A549 (cell line): ENCODE results near the gene LDHAL6B. TPM values are rescaled to one million over a fixed set of nuclear protein-coding genes. Genes with fewer than 3 reads are reported as not detected.

ENCODE experiments used
- ATAC-seq, 2 experiments: fragments of 200-7000 bp in 1 of 2; fragments of >200 bp in 1 of 2; cut with Nextera tagmentation in 1 of 2; cut with Tn5 transposase in 1 of 2; 3 replicates each; pipeline versions ENCODE4 v1.8.0 to v1.9.1; 2018 to 2020; ENCODE audit warnings: mild to moderate bottlenecking in 1 of 2, moderate library complexity in 1 of 2
- CTCF ChIA-PET: fragments of 300-600 bp; sonication (Branson Sonifier 250); formaldehyde crosslinking; extraction: SDS; loops from one replicate; lab custom pipeline; 2021; ENCODE audit warnings: antibody characterized with exemption, inconsistent platforms; lab: Yijun Ruan, JAX
- POLR2A ChIA-PET: fragments of 350-600 bp; formaldehyde crosslinking; extraction: SDS; loops from one replicate; lab custom pipeline; 2021; ENCODE audit warnings: antibody characterized with exemption, inconsistent platforms; lab: Yijun Ruan, JAX
- DNase-seq, 2 experiments: peaks; one replicate each; pipeline versions ENCODE4 v3.0.0 to v3.0.0-alpha.2; 2011 to 2016; ENCODE audit warnings: low read depth in 1 of 2, low spot score in 1 of 2
- FAIRE-seq: peaks from 2 replicates; lab custom pipeline; 2011; peaks lifted over from hg19 to GRCh38; lab: Jason Lieb, UNC
- H3K27ac ChIP-seq, 2 experiments: fragments of >200 bp; sonication (Bioruptor Twin); formaldehyde crosslinking; 3 replicates each; pipeline ENCODE4 v1.5.1; 2016 to 2017
- H3K4me1 ChIP-seq: fragments of >200 bp; sonication (Bioruptor Twin); formaldehyde crosslinking; 3 replicates; pipeline ENCODE4 v1.6.1; 2016
- H3K4me2 ChIP-seq: fragments of >200 bp; sonication (Bioruptor Twin); formaldehyde crosslinking; 3 replicates; pipeline ENCODE4 v1.6.1; 2016
- H3K4me3 ChIP-seq: fragments of >200 bp; sonication (Bioruptor Twin); formaldehyde crosslinking; 3 replicates; pipeline ENCODE4 v1.5.1; 2016
- H3K9me3 ChIP-seq: fragments of >200 bp; sonication (Bioruptor Twin); formaldehyde crosslinking; 3 replicates; pipeline ENCODE4 v1.6.1; 2016
- CBX2 ChIP-seq: fragments of 200-600 bp; sonication (generic); IDR thresholded peaks from 2 replicates; pipeline ENCODE4 v1.6.1; 2016; ENCODE audit warnings: low read depth, mild to moderate bottlenecking, borderline replicate concordance
- FOSL2 ChIP-seq, 2 experiments: fragments of 450-650 bp in 1 of 2; fragments of >200 bp in 1 of 2; sonication (Bioruptor Twin) in 1 of 2; formaldehyde crosslinking; IDR thresholded peaks; 2 replicates each; pipeline versions ENCODE4 v1.5.0 to v1.6.1; 2016 to 2020; ENCODE audit warnings: mild to moderate bottlenecking in 1 of 2, moderate library complexity in 1 of 2
- HEYL ChIP-seq: fragments of 250-450 bp; sonication (Bioruptor Pico); IDR thresholded peaks from 2 replicates; pipeline ENCODE4 v1.8.0; 2021; ENCODE audit warnings: mild to moderate bottlenecking, moderate library complexity
- HOXA7 ChIP-seq: fragments of 250-450 bp; sonication (Bioruptor Pico); IDR thresholded peaks from 2 replicates; pipeline ENCODE4 v1.5.0; 2020; ENCODE audit warnings: mild to moderate bottlenecking, moderate library complexity
- HOXB5 ChIP-seq: fragments of 250-450 bp; sonication (Bioruptor Pico); IDR thresholded peaks from 2 replicates; pipeline ENCODE4 v1.5.0; 2020; ENCODE audit warnings: mild to moderate bottlenecking, moderate library complexity
- JUN ChIP-seq, 2 experiments: fragments of >200 bp; sonication (Bioruptor Twin); formaldehyde crosslinking; IDR thresholded peaks; 2 replicates in 1 of 2; 3 replicates in 1 of 2; pipeline ENCODE4 v1.6.1; 2016 to 2017
- KDM5A ChIP-seq: fragments of 200-600 bp; sonication (generic); IDR thresholded peaks from 2 replicates; pipeline ENCODE4 v1.6.1; 2016; ENCODE audit warnings: antibody characterized with exemption, mild to moderate bottlenecking
- MAFK ChIP-seq: fragments of 450-650 bp; IDR thresholded peaks from 2 replicates; pipeline ENCODE4 v1.6.1; 2014; ENCODE audit not compliant: partially characterized antibody
- NFE2L2 ChIP-seq: fragments of 150-350 bp; conservative IDR thresholded peaks from 2 replicates; pipeline ENCODE4 v1.6.1; 2014; ENCODE audit warnings: low read length
- NR3C1 ChIP-seq: fragments of >200 bp; sonication (Bioruptor Twin); formaldehyde crosslinking; IDR thresholded peaks from 3 replicates; pipeline ENCODE4 v1.6.1; 2017
- POLR2A ChIP-seq: IDR thresholded peaks from 2 replicates; pipeline ENCODE4 v1.6.1; 2012; ENCODE audit warnings: mild to moderate bottlenecking, low read length
- RAD21 ChIP-seq, 2 experiments: fragments of >200 bp in 1 of 2; sonication (Bioruptor Twin) in 1 of 2; formaldehyde crosslinking in 1 of 2; IDR thresholded peaks in 1 of 2; conservative IDR thresholded peaks in 1 of 2; 2 replicates in 1 of 2; 3 replicates in 1 of 2; pipeline ENCODE4 v1.6.1; 2012 to 2018; ENCODE audit warnings: inconsistent platforms in 1 of 2
- SMC3 ChIP-seq: fragments of >200 bp; sonication (Bioruptor Twin); formaldehyde crosslinking; IDR thresholded peaks from 3 replicates; pipeline ENCODE4 v1.6.1; 2018; ENCODE audit warnings: inconsistent platforms
- ZFP36 ChIP-seq: fragments of 450-650 bp; IDR thresholded peaks from 2 replicates; pipeline ENCODE4 v1.6.1; 2014; ENCODE audit warnings: borderline replicate concordance; ENCODE audit not compliant: partially characterized antibody
- WGBS: methylation state at CpG from one replicate; pipeline ENCODE4 v1.1.6; 2017; ENCODE audit errors: missing lambda C conversion rate; 5-methylcytosine and 5-hydroxymethylcytosine counted together
- polyA plus RNA-seq, 4 experiments: library from polyadenylated mRNA; depleted of rRNA in 3 of 4; stranded (reverse); fragments of >200 nt; fragmentation: RNase III in 1 of 4; extraction: RNeasy Plus Mini Kit Qiagen cat#74134 plus additional on column Dnase treatment in 1 of 4; gene quantifications; 2 replicates in 3 of 4; 3 replicates in 1 of 4; pipeline ENCODE4 v1.2.3, GENCODE V29; 2011 to 2017
- TF ChIP-seq, protein P1 (sequence below): fragments of >200 bp; sonication (Bioruptor Twin); formaldehyde crosslinking; IDR thresholded peaks from 3 replicates; pipeline ENCODE4 v1.5.1; 2016
- TF ChIP-seq, protein P2 (sequence below): fragments of >200 bp; sonication (Bioruptor Twin); formaldehyde crosslinking; IDR thresholded peaks from 3 replicates; pipeline ENCODE4 v1.6.1; 2016

The LDHAL6B gene
- polyA plus RNA-seq, 2 of the 4 experiments (the other 2 are of a cell fraction), result not detected

DNA sequence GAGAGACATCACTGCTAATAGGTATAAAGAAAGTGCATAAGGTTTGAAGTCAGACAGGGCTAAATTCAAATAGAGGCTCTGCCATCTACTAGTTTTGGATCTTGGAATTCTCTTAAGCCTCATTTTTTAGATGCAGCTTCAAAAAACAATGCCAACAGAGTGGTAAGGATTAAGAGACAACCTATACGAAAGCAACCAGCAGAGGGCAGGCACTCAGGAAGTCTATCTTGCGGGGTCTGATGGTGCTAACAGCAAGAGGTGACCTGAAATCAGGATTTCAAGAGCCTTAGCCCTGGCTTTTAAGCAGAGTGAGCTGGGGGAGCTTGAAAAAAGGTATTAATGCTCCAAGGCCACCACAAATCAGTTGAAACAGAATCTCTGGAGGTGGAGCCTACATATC lies 40.7 kb downstream of the LDHAL6B start:
- DNase-seq (peak; percentile 73 to 86), FAIRE-seq (peak; percentile 97), ATAC-seq (peak; percentile 75 to 88; a peak in 5 of 6 replicates)
- Histone ChIP-seq H3K27ac (peak overlapping the region; percentile 53 to 87), H3K9me3 (no peaks in the 10 kb centered on the region), H3K4me1 (peaks cover 93% of the 10 kb centered on the region), H3K4me2 (no peak overlapping the region), H3K4me3 (no peak overlapping the region)
- 0% methylated on average over 2 of the region's 2 CpGs for WGBS
- ChIA-PET CTCF (interaction anchor here (0.6 to 4.8 kb wide), 62 partner anchors 9 to 290 kb away, joined by 3 to 37 read pairs (median 4); partner anchors contain the start of genes LDHAL6B and MYO1E), POLR2A (interaction anchor here (1.1 kb wide), 1 partner anchor 125 kb away, joined by 3 read pairs; the partner anchor contains the start of gene MYO1E)
- TF ChIP-seq POLR2A, result no peak
- TF ChIP-seq NFE2L2, result no peak
- TF ChIP-seq JUN (IDR thresholded peaks at IDR 0.05), result peak in 1 of 2 experiments; percentile 35; a peak in 1 of 5 replicates
- TF ChIP-seq SMC3, result peak; percentile 91
- TF ChIP-seq, protein P1, sequence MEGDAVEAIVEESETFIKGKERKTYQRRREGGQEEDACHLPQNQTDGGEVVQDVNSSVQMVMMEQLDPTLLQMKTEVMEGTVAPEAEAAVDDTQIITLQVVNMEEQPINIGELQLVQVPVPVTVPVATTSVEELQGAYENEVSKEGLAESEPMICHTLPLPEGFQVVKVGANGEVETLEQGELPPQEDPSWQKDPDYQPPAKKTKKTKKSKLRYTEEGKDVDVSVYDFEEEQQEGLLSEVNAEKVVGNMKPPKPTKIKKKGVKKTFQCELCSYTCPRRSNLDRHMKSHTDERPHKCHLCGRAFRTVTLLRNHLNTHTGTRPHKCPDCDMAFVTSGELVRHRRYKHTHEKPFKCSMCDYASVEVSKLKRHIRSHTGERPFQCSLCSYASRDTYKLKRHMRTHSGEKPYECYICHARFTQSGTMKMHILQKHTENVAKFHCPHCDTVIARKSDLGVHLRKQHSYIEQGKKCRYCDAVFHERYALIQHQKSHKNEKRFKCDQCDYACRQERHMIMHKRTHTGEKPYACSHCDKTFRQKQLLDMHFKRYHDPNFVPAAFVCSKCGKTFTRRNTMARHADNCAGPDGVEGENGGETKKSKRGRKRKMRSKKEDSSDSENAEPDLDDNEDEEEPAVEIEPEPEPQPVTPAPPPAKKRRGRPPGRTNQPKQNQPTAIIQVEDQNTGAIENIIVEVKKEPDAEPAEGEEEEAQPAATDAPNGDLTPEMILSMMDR, result peak; percentile 79
- TF ChIP-seq RAD21 (conservative IDR thresholded peaks at IDR 0.05 in 1 of 2, IDR thresholded peaks at IDR 0.05 in 1 of 2), result peak; percentile 79 to 81

DNA sequence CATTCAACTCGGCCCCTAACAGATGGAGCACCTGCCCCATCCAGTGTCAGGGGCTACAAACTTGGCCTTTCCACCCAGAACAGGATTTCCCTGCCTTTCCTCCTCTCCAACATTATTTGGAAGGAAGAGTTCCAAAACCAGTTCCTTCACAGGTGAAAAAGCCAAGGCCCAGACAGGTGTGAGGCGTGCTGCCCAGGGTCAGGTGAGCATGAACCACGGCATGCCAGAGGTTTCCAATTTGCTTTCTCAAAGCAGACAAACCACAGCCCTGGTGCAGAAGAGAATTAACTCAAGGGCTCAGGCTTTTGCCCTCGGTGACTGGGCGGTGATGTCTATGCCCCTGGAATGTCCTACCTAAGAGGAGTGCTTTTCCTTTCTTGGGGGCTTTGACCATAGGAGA lies 43.2 kb downstream of the LDHAL6B start:
- Histone ChIP-seq H3K9me3 (no peaks in the 10 kb centered on the region), H3K4me1 (peaks cover 91% of the 10 kb centered on the region), H3K4me2 (no peak overlapping the region), H3K27ac (peak overlapping the region; percentile 52 to 87), H3K4me3 (no peak overlapping the region)
- DNase-seq, result no peak
- no peak; a peak in 1 of 6 replicates for ATAC-seq
- FAIRE-seq, result no peak
- CTCF ChIA-PET, result interaction anchor here (0.5 to 1.4 kb wide), 2 partner anchors 75 to 149 kb away, joined by 3 to 4 read pairs; no protein-coding TSS in a partner anchor
- 86% methylated on average over 5 of the region's 5 CpGs for WGBS
- no peak for TF ChIP-seq FOSL2 (IDR thresholded peaks at IDR 0.05)
- TF ChIP-seq FOSL2 (CRISPR knock-in tag; IDR thresholded peaks at IDR 0.05), result no peak
- no peak for TF ChIP-seq KDM5A
- TF ChIP-seq HOXA7 (CRISPR knock-in tag), result no peak
- TF ChIP-seq CBX2, result no peak
- POLR2A ChIA-PET, result no interaction called here

DNA sequence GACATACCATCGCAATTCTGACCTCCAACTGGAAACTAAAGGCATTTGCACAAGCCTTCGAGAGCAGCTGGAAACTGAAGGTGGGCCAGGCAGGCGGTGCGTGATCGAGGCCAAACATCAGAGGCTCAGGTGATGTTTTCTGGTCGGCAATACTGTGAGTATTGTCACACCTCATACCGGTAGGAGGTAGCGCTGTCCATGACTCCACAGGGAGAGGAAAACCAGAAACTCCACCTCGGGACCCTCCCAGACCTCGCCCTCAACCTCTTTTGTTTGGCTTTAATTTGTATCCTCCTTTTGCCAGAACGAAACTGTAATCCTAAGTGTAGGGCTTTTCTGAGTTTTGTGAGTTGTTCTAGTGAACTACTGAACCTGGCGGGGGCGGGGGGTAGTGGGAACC lies 43.6 kb downstream of the LDHAL6B start:
- Histone ChIP-seq H3K4me1 (peaks cover 91% of the 10 kb centered on the region), H3K27ac (peak overlapping the region; percentile 52 to 87), H3K9me3 (no peaks in the 10 kb centered on the region), H3K4me2 (no peak overlapping the region), H3K4me3 (no peak overlapping the region)
- FAIRE-seq (no peak), ATAC-seq (no peak), DNase-seq (no peak)
- 90% methylated on average over 13 of the region's 13 CpGs for WGBS
- ChIA-PET POLR2A (no interaction called here), CTCF (interaction anchor here (0.5 to 1.4 kb wide), 4 partner anchors 27 to 149 kb away, joined by 3 to 4 read pairs (median 4); no protein-coding TSS in a partner anchor)
- no peak for TF ChIP-seq NFE2L2
- TF ChIP-seq ZFP36, result no peak
- TF ChIP-seq SMC3, result no peak
- TF ChIP-seq HEYL (CRISPR knock-in tag), result no peak

DNA sequence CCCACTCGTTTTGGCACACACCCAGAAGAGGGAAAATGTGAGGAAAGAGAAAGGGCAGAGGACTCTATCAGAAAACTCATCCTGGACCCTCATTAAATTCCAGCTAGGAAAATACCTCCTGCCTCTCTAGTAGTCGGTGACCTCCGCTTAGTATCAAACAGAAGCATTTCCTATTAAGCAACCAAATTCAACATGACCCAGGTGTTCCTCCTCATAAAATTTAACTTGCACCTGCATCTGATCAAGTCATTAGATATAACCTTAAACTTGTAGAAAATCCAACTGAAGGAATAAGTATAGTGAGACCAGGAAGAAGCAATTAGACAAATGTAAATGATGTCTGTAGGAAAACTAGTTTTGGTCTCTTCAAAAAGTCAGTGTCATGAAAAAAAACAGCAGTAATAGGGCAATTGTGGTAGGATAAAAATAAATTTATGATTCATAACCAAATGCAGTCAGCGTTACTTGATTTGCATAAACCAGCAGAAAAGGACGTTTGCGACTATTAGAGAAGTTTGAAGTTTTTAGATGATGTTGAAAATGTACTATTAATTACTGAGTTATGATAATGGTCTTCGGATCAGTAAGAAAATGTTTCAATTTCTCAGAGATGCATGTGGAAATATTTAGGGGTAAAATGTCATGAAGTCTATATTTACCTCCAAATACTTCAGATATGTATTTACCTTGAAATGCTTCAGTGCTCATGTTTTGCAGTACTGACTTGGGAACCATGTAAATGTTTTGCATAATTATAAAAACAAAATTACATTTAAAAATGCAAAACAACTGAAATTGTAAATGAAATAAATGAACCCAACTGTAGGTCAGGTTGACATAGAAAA lies 44.6 kb downstream of the LDHAL6B start:
- ATAC-seq (no peak), FAIRE-seq (peak; percentile 80), DNase-seq (no peak)
- H3K4me1 ChIP-seq, result peaks cover 90% of the 10 kb centered on the region
- H3K4me3 ChIP-seq, result no peak overlapping the region
- POLR2A ChIA-PET, result no interaction called here
- TF ChIP-seq RAD21 (conservative IDR thresholded peaks at IDR 0.05 in 1 of 2, IDR thresholded peaks at IDR 0.05 in 1 of 2) (no peak), NR3C1 (no peak), HOXB5 (CRISPR knock-in tag) (no peak), MAFK (peak; percentile 2)
- TF ChIP-seq, protein P2, sequence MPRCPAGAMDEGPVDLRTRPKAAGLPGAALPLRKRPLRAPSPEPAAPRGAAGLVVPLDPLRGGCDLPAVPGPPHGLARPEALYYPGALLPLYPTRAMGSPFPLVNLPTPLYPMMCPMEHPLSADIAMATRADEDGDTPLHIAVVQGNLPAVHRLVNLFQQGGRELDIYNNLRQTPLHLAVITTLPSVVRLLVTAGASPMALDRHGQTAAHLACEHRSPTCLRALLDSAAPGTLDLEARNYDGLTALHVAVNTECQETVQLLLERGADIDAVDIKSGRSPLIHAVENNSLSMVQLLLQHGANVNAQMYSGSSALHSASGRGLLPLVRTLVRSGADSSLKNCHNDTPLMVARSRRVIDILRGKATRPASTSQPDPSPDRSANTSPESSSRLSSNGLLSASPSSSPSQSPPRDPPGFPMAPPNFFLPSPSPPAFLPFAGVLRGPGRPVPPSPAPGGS, result no peak
- TF ChIP-seq, all 56 proteins: peak for 1
- H3K4me2 ChIP-seq, result peak overlapping the region; percentile 15; the same call in 2 of the 3 replicates
- CTCF ChIA-PET, result interaction anchor here (0.6 to 1.4 kb wide), 4 partner anchors 28 to 146 kb away, joined by 3 to 4 read pairs (median 4); partner anchors contain the start of gene MYO1E
- WGBS, result 67% methylated on average over 7 of the region's 7 CpGs
- H3K27ac ChIP-seq, result peak overlapping the region; percentile 52 to 87
- H3K9me3 ChIP-seq, result no peaks in the 10 kb centered on the region
